ENCODE results near the gene GLUL. TPM values are rescaled to one million over a fixed set of nuclear protein-coding genes. Genes with fewer than 3 reads are reported as not detected.

The GLUL gene
- total and polyA plus RNA-seq, 2 donors (not counting 1 experiment from before 2014, with no cell fraction given) = 38.9 to 44.2 TPM

GRCh38 chr1:182385885-182386853 lies 5.4 kb downstream of the GLUL start:
- POLR2A ChIA-PET = no interaction called here
- no peak overlapping the region for H3K4me2 ChIP-seq (replicated peaks; ENCODE audit: low read depth, low read length, poor library complexity, severe bottlenecking)
- no peak overlapping the region for H3K27ac ChIP-seq (ENCODE audit: low read length in 2 of 2)
- H3K79me2 ChIP-seq (ENCODE audit: control insufficient read depth, insufficient read depth, low read length) = peaks cover 12% of the 10 kb centered on the region
- no peaks in the 10 kb centered on the region for H3K9me3 Mint-ChIP-seq (ENCODE audit: insufficient read depth)
- H3K4me1 Mint-ChIP-seq = peaks cover 18% of the 10 kb centered on the region
- H3K9me3 ChIP-seq (ENCODE audit: control extremely low read depth in 1 of 3, control insufficient read depth in 2 of 3, insufficient read depth in 1 of 3, low read length in 2 of 3) = no peaks in the 10 kb centered on the region
- peaks cover 5 to 43% of the 10 kb centered on the region in 2 experiments for H3K36me3 ChIP-seq (replicated peaks in 1 of 2; ENCODE audit: control extremely low read depth in 1 of 2, control insufficient read depth in 1 of 2, extremely low read depth in 1 of 2, insufficient read depth in 2 of 2, low read length in 1 of 2)
- TF ChIP-seq CTCF (IDR thresholded peaks at IDR 0.05) (no peak), EZH2 (IDR thresholded peaks at IDR 0.05; ENCODE audit: borderline replicate concordance, insufficient read depth, low read depth, low read length, poor library complexity, severe bottlenecking) (no peak)
- no peak for ATAC-seq (ENCODE audit: low read depth)
- no peak overlapping the region for H3K27ac Mint-ChIP-seq
- no peak overlapping the region for H2AFZ ChIP-seq (ENCODE audit: insufficient read depth, low read depth, low read length, poor library complexity, severe bottlenecking)
- no peak overlapping the region for H3K9ac ChIP-seq (ENCODE audit: low read length)
- no peaks in the 10 kb centered on the region for H4K20me1 ChIP-seq (ENCODE audit: control insufficient read depth, insufficient read depth, low read length, poor library complexity, severe bottlenecking)
- no peak overlapping the region for H3K4me3 ChIP-seq (ENCODE audit: control extremely low read depth in 1 of 5, extremely low read depth in 1 of 5, insufficient read depth in 1 of 5, low read depth in 2 of 5, low read length in 4 of 5)
- CTCF ChIA-PET = interaction anchor here (0.6 kb wide), 1 partner anchor 10 kb away, joined by 3 read pairs; no protein-coding TSS in a partner anchor
- H3K4me3 Mint-ChIP-seq = no peak overlapping the region
- intact Hi-C loops (cut with micrococcal nuclease) = no loop called here
- H3K27me3 Mint-ChIP-seq = no peaks in the 10 kb centered on the region
- DNase-seq = no peak
- WGBS (ENCODE audit: insufficient coverage) = 93% methylated on average over 4 of the region's 8 CpGs
- peaks cover 0 to 4% (median 0%) of the 10 kb centered on the region in 4 experiments for H3K27me3 ChIP-seq (replicated peaks in 1 of 4; ENCODE audit: control extremely low read depth in 1 of 4, control insufficient read depth in 3 of 4, insufficient read depth in 4 of 4, low read length in 3 of 4)
- peaks cover 12 to 21% of the 10 kb centered on the region in 2 donors for H3K4me1 ChIP-seq (ENCODE audit: control insufficient read depth in 2 of 2, insufficient read depth in 2 of 2, low read length in 2 of 2)

- no peak overlapping the region for H2AFZ ChIP-seq (ENCODE audit: insufficient read depth, low read depth, low read length, poor library complexity, severe bottlenecking)
- no peak overlapping the region for H3K4me3 Mint-ChIP-seq
- CTCF ChIA-PET = no interaction called here
- no peak overlapping the region for H3K4me3 ChIP-seq (ENCODE audit: control extremely low read depth in 1 of 5, extremely low read depth in 1 of 5, insufficient read depth in 1 of 5, low read depth in 2 of 5, low read length in 4 of 5)
- TF ChIP-seq CTCF (IDR thresholded peaks at IDR 0.05) (no peak), EZH2 (IDR thresholded peaks at IDR 0.05; ENCODE audit: borderline replicate concordance, insufficient read depth, low read depth, low read length, poor library complexity, severe bottlenecking) (no peak)
- POLR2A ChIA-PET = no interaction called here
- H4K20me1 ChIP-seq (ENCODE audit: control insufficient read depth, insufficient read depth, low read length, poor library complexity, severe bottlenecking) = no peaks in the 10 kb centered on the region
- H3K36me3 ChIP-seq (replicated peaks in 1 of 2; ENCODE audit: control extremely low read depth in 1 of 2, control insufficient read depth in 1 of 2, extremely low read depth in 1 of 2, insufficient read depth in 2 of 2, low read length in 1 of 2) = peaks cover 6 to 43% of the 10 kb centered on the region in 2 experiments
- ATAC-seq (ENCODE audit: low read depth) = no peak
- intact Hi-C loops (cut with micrococcal nuclease) = no loop called here
- 96% methylated on average over 18 of the region's 19 CpGs for WGBS (ENCODE audit: insufficient coverage)
- H3K27ac ChIP-seq (ENCODE audit: low read length in 2 of 2) = no peak overlapping the region
- H3K27ac Mint-ChIP-seq = no peak overlapping the region
- peaks cover 7% of the 10 kb centered on the region for H3K4me1 Mint-ChIP-seq
- DNase-seq = no peak
- H3K4me1 ChIP-seq (ENCODE audit: control insufficient read depth in 2 of 2, insufficient read depth in 2 of 2, low read length in 2 of 2) = peaks cover under 1 to 5% of the 10 kb centered on the region in 2 donors
- H3K9me3 ChIP-seq (ENCODE audit: control extremely low read depth in 1 of 3, control insufficient read depth in 2 of 3, insufficient read depth in 1 of 3, low read length in 2 of 3) = no peaks in the 10 kb centered on the region
- no peak overlapping the region for H3K4me2 ChIP-seq (replicated peaks; ENCODE audit: low read depth, low read length, poor library complexity, severe bottlenecking)
- H3K9me3 Mint-ChIP-seq (ENCODE audit: insufficient read depth) = no peaks in the 10 kb centered on the region
- H3K27me3 Mint-ChIP-seq = no peaks in the 10 kb centered on the region
- H3K79me2 ChIP-seq (ENCODE audit: control insufficient read depth, insufficient read depth, low read length) = no peaks in the 10 kb centered on the region
- no peaks in the 10 kb centered on the region for H3K27me3 ChIP-seq (replicated peaks in 1 of 4; ENCODE audit: control extremely low read depth in 1 of 4, control insufficient read depth in 3 of 4, insufficient read depth in 4 of 4, low read length in 3 of 4)
- H3K9ac ChIP-seq (ENCODE audit: low read length) = no peak overlapping the region
Observed at GRCh38 chr1:182384387-182384960, 7.1 kb downstream of the GLUL start.

Data from B cell (primary cell).